K562 (cell line): Measurements from ENCODE around the gene LYST. TPM values are rescaled to one million over a fixed set of nuclear protein-coding genes. Genes with fewer than 3 reads are reported as not detected.

Experiments
- ATAC-seq: fragments of 200-7000 bp; cut with Tn5 transposase; 3 replicates; pipeline ENCODE4 v1.9.1; 2020; ENCODE audit warnings: moderate library complexity
- BruUV-seq: library from RNA; stranded (reverse); fragments of 400-500 nt; replicated peaks from 2 replicates; lab custom pipeline; 2021; lab: Mats Ljungman, UMichigan
- CTCF ChIA-PET: fragments of 300-600 bp; formaldehyde crosslinking; extraction: SDS; loops from one replicate; lab custom pipeline; 2021; ENCODE audit warnings: low intra/inter-chr PET ratio; lab: Yijun Ruan, JAX
- POLR2A ChIA-PET: fragments of 300-600, 350-650 bp; sonication (Branson Sonifier 250); formaldehyde crosslinking; extraction: SDS; loops from one replicate; lab custom pipeline; 2021; ENCODE audit warnings: antibody characterized with exemption, inconsistent platforms; lab: Yijun Ruan, JAX
- DNase-seq, 4 experiments: peaks; one replicate each; pipeline versions ENCODE4 v3.0.0 to v3.0.0-alpha.2; 2011 to 2018; ENCODE audit warnings: low spot score in 3 of 4, mixed read lengths in 3 of 4; ENCODE audit errors: extremely low read depth in 1 of 4
- FAIRE-seq: peaks from 2 replicates; lab custom pipeline; 2011; peaks lifted over from hg19 to GRCh38; lab: Jason Lieb, UNC
- H2AFZ ChIP-seq: 2 replicates; pipeline ENCODE4 v1.6.0; 2011; ENCODE audit warnings: low read depth, low read length, control low read depth, inconsistent platforms
- H3K27ac ChIP-seq: fragments of 200-600 bp; 3 replicates; pipeline ENCODE4 v1.8.0; 2011; ENCODE audit warnings: low read depth, mild to moderate bottlenecking, control low read depth, inconsistent platforms, low read length, moderate library complexity, mixed read lengths; ENCODE audit errors: extremely low read depth
- H3K27me3 ChIP-seq, 2 experiments: fragments of 300-600 bp in 1 of 2; 2 replicates in 1 of 2; 3 replicates in 1 of 2; pipeline versions ENCODE4 v1.6.0 to v1.8.0; 2011; ENCODE audit warnings: inconsistent platforms in 2 of 2, low read length in 2 of 2, mild to moderate bottlenecking in 1 of 2, mixed read lengths in 1 of 2, moderate library complexity in 1 of 2; ENCODE audit not compliant: control insufficient read depth in 2 of 2, insufficient read depth in 2 of 2
- H3K36me3 ChIP-seq: fragments of 300-600 bp; 3 replicates; pipeline ENCODE4 v1.8.0; 2011; ENCODE audit warnings: mild to moderate bottlenecking, low read length, inconsistent platforms; ENCODE audit not compliant: control insufficient read depth, insufficient read depth
- H3K4me1 ChIP-seq, 2 experiments: fragments of 200-600 bp in 1 of 2; replicated peaks in 1 of 2; 2 replicates in 1 of 2; 3 replicates in 1 of 2; pipeline versions ENCODE4 v1.5.1 to v1.8.0; 2011; ENCODE audit warnings: inconsistent platforms in 2 of 2, low read length in 2 of 2, mild to moderate bottlenecking in 1 of 2, mixed read lengths in 1 of 2, moderate library complexity in 1 of 2; ENCODE audit not compliant: control insufficient read depth in 2 of 2, insufficient read depth in 2 of 2
- H3K4me2 ChIP-seq: 2 replicates; pipeline ENCODE4 v1.6.1; 2011; ENCODE audit warnings: low read length, control low read depth, inconsistent platforms, mixed read lengths; ENCODE audit not compliant: insufficient read depth
- H3K4me3 ChIP-seq: fragments of 200-600 bp; sonication (generic), shearing (Covaris generic); 2 replicates; pipeline ENCODE4 v1.5.1; 2016; ENCODE audit warnings: control low read depth, inconsistent platforms
- H3K79me2 ChIP-seq: fragments of 200-600 bp; 3 replicates; pipeline ENCODE4 v1.8.0; 2011; ENCODE audit warnings: low read length, inconsistent platforms; ENCODE audit not compliant: control insufficient read depth, insufficient read depth
- H3K9ac ChIP-seq, 2 experiments: 2 replicates each; pipeline versions ENCODE4 v1.6.0 to v1.6.1; 2011; ENCODE audit warnings: low read depth in 2 of 2, low read length in 2 of 2, control low read depth in 1 of 2, inconsistent platforms in 1 of 2, mild to moderate bottlenecking in 1 of 2, mixed read lengths in 1 of 2; ENCODE audit not compliant: insufficient read depth in 1 of 2
- H3K9me1 ChIP-seq: one replicate; pipeline ENCODE4 v1.6.0; 2011; ENCODE audit warnings: inconsistent platforms, mild to moderate bottlenecking, low read length, moderate library complexity; ENCODE audit not compliant: control insufficient read depth, insufficient read depth
- H3K9me3 ChIP-seq: replicated peaks from 2 replicates; pipeline ENCODE4 v1.5.1; 2011; ENCODE audit warnings: low read depth, low read length, inconsistent platforms; ENCODE audit not compliant: control insufficient read depth, insufficient read depth
- H4K20me1 ChIP-seq: replicated peaks from 2 replicates; pipeline ENCODE4 v1.6.1; 2011; ENCODE audit warnings: low read length, inconsistent platforms, mixed read lengths; ENCODE audit not compliant: control insufficient read depth, insufficient read depth
- DPF2 ChIP-seq: fragments of 450-650 bp; IDR thresholded peaks from 2 replicates; pipeline ENCODE4 v1.6.1; 2016
- FOXP4 ChIP-seq: sonication (generic); formaldehyde crosslinking; IDR thresholded peaks from 2 replicates; pipeline ENCODE4 v1.8.0; 2022; ENCODE audit warnings: mild to moderate bottlenecking, missing genetic modification reagents, borderline replicate concordance
- HOMEZ ChIP-seq: fragments of 250-450 bp; sonication (Bioruptor Pico); IDR thresholded peaks from 2 replicates; pipeline ENCODE4 v1.4.0; 2020; ENCODE audit warnings: mild to moderate bottlenecking, moderate library complexity
- SIN3A ChIP-seq, 2 experiments: fragments of 150-350 bp in 1 of 2; IDR thresholded peaks; 2 replicates each; pipeline ENCODE4 v1.6.1; 2011 to 2016; ENCODE audit warnings: borderline replicate concordance in 2 of 2, low read depth in 2 of 2, low read length in 2 of 2, mild to moderate bottlenecking in 2 of 2, moderate library complexity in 2 of 2; ENCODE audit not compliant: control insufficient read depth in 1 of 2
- XRCC5 ChIP-seq: fragments of 200-400 bp; formaldehyde crosslinking; IDR thresholded peaks from 2 replicates; pipeline ENCODE4 v1.6.1; 2017; ENCODE audit warnings: low read depth, mild to moderate bottlenecking, low read length
- ZNF140 ChIP-seq: fragments of 250-450 bp; sonication (Bioruptor Pico); IDR thresholded peaks from 2 replicates; pipeline ENCODE4 v1.8.0; 2021; ENCODE audit warnings: moderate library complexity, mild to moderate bottlenecking, inconsistent platforms
- ZNF780A ChIP-seq: fragments of 250-450 bp; sonication (Bioruptor Pico); IDR thresholded peaks from 2 replicates; pipeline ENCODE4 v1.5.0; 2021; ENCODE audit warnings: mild to moderate bottlenecking
- WGBS: fragments of 100-300 bp; shearing (Covaris generic); methylation state at CpG from one replicate; pipeline ENCODE4 v1.1.6; 2016; ENCODE audit warnings: low coverage, mixed read lengths; ENCODE audit not compliant: insufficient coverage; ENCODE audit errors: missing lambda C conversion rate; 5-methylcytosine and 5-hydroxymethylcytosine counted together
- in situ Hi-C: fragments of 300-500 bp; cut with MboI; formaldehyde crosslinking; loops from 4 replicates; pipeline ENCODE4 v1.15.0; 2018; ENCODE audit warnings: inconsistent platforms, mixed read lengths
- intact Hi-C: fragments of 100-400 bp; cut with micrococcal nuclease; formaldehyde crosslinking; loops from 2 replicates; pipeline ENCODE4 v1.14.2; 2022
- polyA plus RNA-seq, 8 experiments: library from polyadenylated mRNA; depleted of rRNA in 4 of 8; stranded (reverse) in 5 of 8; unstranded in 3 of 8; fragments of >200 nt; fragmentation: Nextera tagmentation in 2 of 8; fragmentation: Illumina TruSeq in 1 of 8; extraction: Ambion mirVana in 2 of 8; extraction: Trizol in 1 of 8; gene quantifications; 2 replicates each; pipeline versions ENCODE4 v1.2.1 to v1.2.3, GENCODE V29; 2011 to 2014; ENCODE audit warnings: inconsistent platforms in 1 of 8, missing spikeins in 1 of 8
- total RNA-seq, 7 experiments: library from RNA; depleted of rRNA in 6 of 7; stranded (reverse); fragments of >200 nt in 6 of 7; fragmentation: Illumina TruSeq in 2 of 7; extraction: Trizol in 2 of 7; gene quantifications; 2 replicates each; pipeline versions ENCODE4 v1.2.1 to v1.2.3, GENCODE V29; 2011 to 2021; ENCODE audit warnings: low replicate concordance in 1 of 7
- TF ChIP-seq, protein P1 (sequence below): sonication (generic); formaldehyde crosslinking; IDR thresholded peaks from 2 replicates; pipeline ENCODE4 v1.8.0; 2022; ENCODE audit warnings: mild to moderate bottlenecking, missing genetic modification reagents
- TF ChIP-seq, protein P2 (sequence below): sonication (generic); formaldehyde crosslinking; IDR thresholded peaks from 2 replicates; pipeline ENCODE4 v1.8.1; 2023; ENCODE audit warnings: missing genetic modification reagents, mild to moderate bottlenecking, borderline replicate concordance

Gene LYST
- total and polyA plus RNA-seq, 9 of the 15 experiments (the other 6 are each of a cell fraction or from before 2014, with no cell fraction given) = 0.73 to 2.4 (median 1.4) TPM

GRCh38 chr1:235823684-235824083 lies 43.0 kb downstream of the LYST start:
- Histone ChIP-seq H3K36me3 (no peaks in the 10 kb centered on the region), H3K9ac (no peak overlapping the region), H3K27ac (no peak overlapping the region), H3K4me1 (no peaks in the 10 kb centered on the region), H3K9me3 (no peaks in the 10 kb centered on the region), H3K4me2 (no peak overlapping the region), H3K79me2 (no peaks in the 10 kb centered on the region), H2AFZ (no peak overlapping the region), H3K9me1 (no peaks in the 10 kb centered on the region), H3K4me3 (no peak overlapping the region), H3K27me3 (peaks cover 2% of the 10 kb centered on the region in 2 experiments; a peak in 1 of 5 replicates), H4K20me1 (no peaks in the 10 kb centered on the region)
- DNase-seq (no peak), FAIRE-seq (no peak), ATAC-seq (no peak)
- no TSS peak for BruUV-seq
- POLR2A ChIA-PET = no interaction called here
- TF ChIP-seq DPF2 (no peak), HOMEZ (no peak), XRCC5 (no peak), ZNF140 (CRISPR knock-in tag) (no peak), ZNF780A (CRISPR knock-in tag) (no peak), FOXP4 (CRISPR knock-in tag) (no peak), SIN3A (IDR thresholded peaks at IDR 0.05; ENCODE audit: borderline replicate concordance in 2 of 2, control insufficient read depth in 1 of 2, low read depth in 2 of 2, low read length in 2 of 2) (no peak)
- TF ChIP-seq, protein P1, sequence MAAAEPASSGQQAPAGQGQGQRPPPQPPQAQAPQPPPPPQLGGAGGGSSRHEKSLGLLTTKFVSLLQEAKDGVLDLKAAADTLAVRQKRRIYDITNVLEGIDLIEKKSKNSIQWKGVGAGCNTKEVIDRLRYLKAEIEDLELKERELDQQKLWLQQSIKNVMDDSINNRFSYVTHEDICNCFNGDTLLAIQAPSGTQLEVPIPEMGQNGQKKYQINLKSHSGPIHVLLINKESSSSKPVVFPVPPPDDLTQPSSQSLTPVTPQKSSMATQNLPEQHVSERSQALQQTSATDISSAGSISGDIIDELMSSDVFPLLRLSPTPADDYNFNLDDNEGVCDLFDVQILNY (CRISPR knock-in tag) = no peak
- TF ChIP-seq, protein P2, sequence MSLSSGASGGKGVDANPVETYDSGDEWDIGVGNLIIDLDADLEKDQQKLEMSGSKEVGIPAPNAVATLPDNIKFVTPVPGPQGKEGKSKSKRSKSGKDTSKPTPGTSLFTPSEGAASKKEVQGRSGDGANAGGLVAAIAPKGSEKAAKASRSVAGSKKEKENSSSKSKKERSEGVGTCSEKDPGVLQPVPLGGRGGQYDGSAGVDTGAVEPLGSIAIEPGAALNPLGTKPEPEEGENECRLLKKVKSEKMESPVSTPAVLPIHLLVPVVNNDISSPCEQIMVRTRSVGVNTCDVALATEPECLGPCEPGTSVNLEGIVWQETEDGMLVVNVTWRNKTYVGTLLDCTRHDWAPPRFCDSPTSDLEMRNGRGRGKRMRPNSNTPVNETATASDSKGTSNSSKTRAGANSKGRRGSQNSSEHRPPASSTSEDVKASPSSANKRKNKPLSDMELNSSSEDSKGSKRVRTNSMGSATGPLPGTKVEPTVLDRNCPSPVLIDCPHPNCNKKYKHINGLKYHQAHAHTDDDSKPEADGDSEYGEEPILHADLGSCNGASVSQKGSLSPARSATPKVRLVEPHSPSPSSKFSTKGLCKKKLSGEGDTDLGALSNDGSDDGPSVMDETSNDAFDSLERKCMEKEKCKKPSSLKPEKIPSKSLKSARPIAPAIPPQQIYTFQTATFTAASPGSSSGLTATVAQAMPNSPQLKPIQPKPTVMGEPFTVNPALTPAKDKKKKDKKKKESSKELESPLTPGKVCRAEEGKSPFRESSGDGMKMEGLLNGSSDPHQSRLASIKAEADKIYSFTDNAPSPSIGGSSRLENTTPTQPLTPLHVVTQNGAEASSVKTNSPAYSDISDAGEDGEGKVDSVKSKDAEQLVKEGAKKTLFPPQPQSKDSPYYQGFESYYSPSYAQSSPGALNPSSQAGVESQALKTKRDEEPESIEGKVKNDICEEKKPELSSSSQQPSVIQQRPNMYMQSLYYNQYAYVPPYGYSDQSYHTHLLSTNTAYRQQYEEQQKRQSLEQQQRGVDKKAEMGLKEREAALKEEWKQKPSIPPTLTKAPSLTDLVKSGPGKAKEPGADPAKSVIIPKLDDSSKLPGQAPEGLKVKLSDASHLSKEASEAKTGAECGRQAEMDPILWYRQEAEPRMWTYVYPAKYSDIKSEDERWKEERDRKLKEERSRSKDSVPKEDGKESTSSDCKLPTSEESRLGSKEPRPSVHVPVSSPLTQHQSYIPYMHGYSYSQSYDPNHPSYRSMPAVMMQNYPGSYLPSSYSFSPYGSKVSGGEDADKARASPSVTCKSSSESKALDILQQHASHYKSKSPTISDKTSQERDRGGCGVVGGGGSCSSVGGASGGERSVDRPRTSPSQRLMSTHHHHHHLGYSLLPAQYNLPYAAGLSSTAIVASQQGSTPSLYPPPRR (CRISPR knock-in tag) = no peak
- 7% methylated on average over 5 of the region's 5 CpGs for WGBS
- CTCF ChIA-PET = interaction anchor here (0.7 kb wide), 1 partner anchor 169 kb away, joined by 3 read pairs; no protein-coding TSS in a partner anchor
- in situ Hi-C loops = no loop called here
- intact Hi-C loops = no loop called here
